GM18868 (cell line): ENCODE data around the gene ARRB2.
"Not testable (repeated sequence)": the region's sequence is repeated elsewhere in the genome, so short reads cannot be mapped to it uniquely, and the experiment has no call there.

Source experiments
- ATAC-seq: cut with Tn5 transposase; IDR thresholded peaks from one replicate; pipeline ENCODE4 v1.9.1; 2021; ENCODE audit warnings: mild to moderate bottlenecking, moderate library complexity; ENCODE audit not compliant: unreplicated experiment

The ARRB2 gene

GRCh38 chr17:4699401-4700056 is 10.9 kb upstream of the ARRB2 start:
- not testable (repeated sequence) for ATAC-seq

GRCh38 chr17:4701116-4701515 is 9.3 kb upstream of the ARRB2 start:
- no peak for ATAC-seq

GRCh38 chr17:4703330-4703691 is 7.1 kb upstream of the ARRB2 start:
- ATAC-seq, result no peak

- not testable (repeated sequence) for ATAC-seq
Observed at GRCh38 chr17:4704574-4704907, 5.9 kb upstream of the ARRB2 start.

GRCh38 chr17:4704991-4705390 is 5.4 kb upstream of the ARRB2 start:
- no peak for ATAC-seq

- ATAC-seq, result no peak
Observed at GRCh38 chr17:4706121-4706520, 4.3 kb upstream of the ARRB2 start.

GRCh38 chr17:4708436-4708835 is 2.0 kb upstream of the ARRB2 start:
- ATAC-seq, result no peak

GRCh38 chr17:4710693-4711634 is 532 bp downstream of the ARRB2 start:
- ATAC-seq, result no peak

- no peak for ATAC-seq
Observed at GRCh38 chr17:4711661-4712181, 1.3 kb downstream of the ARRB2 start.

GRCh38 chr17:4712526-4712925 is 2.1 kb downstream of the ARRB2 start:
- ATAC-seq, result no peak

- ATAC-seq, result not testable (repeated sequence)
Observed at GRCh38 chr17:4714340-4715062, 4.1 kb downstream of the ARRB2 start.

GRCh38 chr17:4715063-4715744 is 4.8 kb downstream of the ARRB2 start:
- ATAC-seq, result no peak

GRCh38 chr17:4716081-4716480 is 5.6 kb downstream of the ARRB2 start:
- no peak for ATAC-seq

GRCh38 chr17:4717791-4718190 is 7.4 kb downstream of the ARRB2 start:
- no peak for ATAC-seq

GRCh38 chr17:4718276-4718675 is 7.8 kb downstream of the ARRB2 start:
- no peak for ATAC-seq

- no peak for ATAC-seq
Observed at GRCh38 chr17:4719146-4719545, 8.7 kb downstream of the ARRB2 start.

GRCh38 chr17:4719684-4720221 is 9.3 kb downstream of the ARRB2 start:
- no peak for ATAC-seq

- no peak for ATAC-seq
Observed at GRCh38 chr17:4720787-4721186, 10.4 kb downstream of the ARRB2 start.

- ATAC-seq, result no peak
Observed at GRCh38 chr17:4721203-4722135, 11.0 kb downstream of the ARRB2 start.
